Kidney epithelial cell (primary cell): Measurements from ENCODE around the gene ORM2. TPM values are rescaled to one million over a fixed set of nuclear protein-coding genes. Genes with fewer than 3 reads are reported as not detected.

Experiments
- DNase-seq: peaks from one replicate; pipeline ENCODE4 v3.0.0-alpha.2; 2010; ENCODE audit warnings: low read depth
- H3K27me3 ChIP-seq: 2 replicates; pipeline ENCODE4 v1.6.0; 2011; ENCODE audit warnings: low read length; ENCODE audit not compliant: control insufficient read depth, insufficient read depth
- H3K36me3 ChIP-seq: 2 replicates; pipeline ENCODE4 v1.5.1; 2011; ENCODE audit warnings: low read length; ENCODE audit not compliant: control insufficient read depth, insufficient read depth
- H3K4me3 ChIP-seq: 2 replicates; pipeline ENCODE4 v1.5.1; 2011; ENCODE audit warnings: low read depth, mild to moderate bottlenecking, control low read depth, low read length
- total RNA-seq: library from RNA; depleted of rRNA; stranded (reverse); fragments of >200 nt; gene quantifications from 2 replicates; pipeline ENCODE4 v1.2.3, GENCODE V29; 2015
- TF ChIP-seq, protein P1 (sequence below): IDR thresholded peaks from 2 replicates; pipeline ENCODE4 v1.5.1; 2011; ENCODE audit warnings: mild to moderate bottlenecking, moderate library complexity, low read length, control low read depth, inconsistent platforms; ENCODE audit not compliant: insufficient read depth, poor library complexity, severe bottlenecking

ORM2 gene
- total RNA-seq, 1 donor from 2014 or later = not detected

DNA sequence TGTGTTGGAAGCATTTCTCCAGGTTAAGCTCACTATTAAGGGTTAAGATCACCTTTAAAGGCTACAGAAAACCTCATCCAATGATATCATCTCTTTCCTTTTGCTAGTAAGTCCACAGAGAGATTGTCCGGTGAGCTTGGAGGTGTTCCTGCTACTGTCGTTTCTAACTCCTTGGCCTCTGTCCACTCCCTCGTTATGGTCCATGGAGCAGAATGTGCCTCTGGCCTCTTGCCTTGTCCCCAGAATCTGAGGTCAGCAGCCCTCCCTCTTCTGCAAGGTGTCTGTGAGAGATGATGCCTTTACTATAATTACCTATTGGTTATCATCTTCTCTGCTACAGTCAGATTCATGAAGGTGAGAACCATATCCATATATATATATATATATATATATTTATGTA, 15.0 kb downstream of the ORM2 start:
- DNase-seq = no peak
- Histone ChIP-seq H3K4me3 (no peak overlapping the region), H3K36me3 (peaks cover 5% of the 10 kb centered on the region), H3K27me3 (no peaks in the 10 kb centered on the region)
- TF ChIP-seq, protein P1, sequence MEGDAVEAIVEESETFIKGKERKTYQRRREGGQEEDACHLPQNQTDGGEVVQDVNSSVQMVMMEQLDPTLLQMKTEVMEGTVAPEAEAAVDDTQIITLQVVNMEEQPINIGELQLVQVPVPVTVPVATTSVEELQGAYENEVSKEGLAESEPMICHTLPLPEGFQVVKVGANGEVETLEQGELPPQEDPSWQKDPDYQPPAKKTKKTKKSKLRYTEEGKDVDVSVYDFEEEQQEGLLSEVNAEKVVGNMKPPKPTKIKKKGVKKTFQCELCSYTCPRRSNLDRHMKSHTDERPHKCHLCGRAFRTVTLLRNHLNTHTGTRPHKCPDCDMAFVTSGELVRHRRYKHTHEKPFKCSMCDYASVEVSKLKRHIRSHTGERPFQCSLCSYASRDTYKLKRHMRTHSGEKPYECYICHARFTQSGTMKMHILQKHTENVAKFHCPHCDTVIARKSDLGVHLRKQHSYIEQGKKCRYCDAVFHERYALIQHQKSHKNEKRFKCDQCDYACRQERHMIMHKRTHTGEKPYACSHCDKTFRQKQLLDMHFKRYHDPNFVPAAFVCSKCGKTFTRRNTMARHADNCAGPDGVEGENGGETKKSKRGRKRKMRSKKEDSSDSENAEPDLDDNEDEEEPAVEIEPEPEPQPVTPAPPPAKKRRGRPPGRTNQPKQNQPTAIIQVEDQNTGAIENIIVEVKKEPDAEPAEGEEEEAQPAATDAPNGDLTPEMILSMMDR = no peak

GRCh38 chr9:114345493-114346065, 15.9 kb downstream of the ORM2 start:
- Histone ChIP-seq H3K27me3 (no peaks in the 10 kb centered on the region), H3K36me3 (peaks cover 8% of the 10 kb centered on the region), H3K4me3 (no peak overlapping the region)
- TF ChIP-seq, protein P1 = no peak
- no peak for DNase-seq

DNA sequence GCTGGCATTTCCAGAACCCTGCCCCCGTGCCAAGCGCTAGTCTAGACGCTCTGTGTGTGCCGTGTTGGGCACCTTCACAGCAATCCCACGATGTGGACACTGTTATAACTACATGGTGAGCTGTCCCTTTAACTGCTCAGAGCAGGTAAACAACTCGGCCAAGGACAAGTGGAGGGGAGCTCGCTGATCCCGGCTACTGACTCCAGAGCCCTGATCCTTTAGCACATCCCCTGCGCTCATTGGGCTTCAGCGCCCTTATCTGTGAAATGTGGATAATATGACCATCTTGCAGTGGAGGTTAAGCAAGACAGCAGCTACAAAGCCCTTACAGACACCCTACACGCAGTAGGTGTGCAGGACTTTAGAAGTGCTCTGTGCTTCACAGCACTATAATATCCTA, 16.5 kb downstream of the ORM2 start:
- Histone ChIP-seq H3K36me3 (peaks cover 8% of the 10 kb centered on the region), H3K27me3 (no peaks in the 10 kb centered on the region), H3K4me3 (no peak overlapping the region)
- TF ChIP-seq, protein P1 = no peak
- DNase-seq = no peak

DNA sequence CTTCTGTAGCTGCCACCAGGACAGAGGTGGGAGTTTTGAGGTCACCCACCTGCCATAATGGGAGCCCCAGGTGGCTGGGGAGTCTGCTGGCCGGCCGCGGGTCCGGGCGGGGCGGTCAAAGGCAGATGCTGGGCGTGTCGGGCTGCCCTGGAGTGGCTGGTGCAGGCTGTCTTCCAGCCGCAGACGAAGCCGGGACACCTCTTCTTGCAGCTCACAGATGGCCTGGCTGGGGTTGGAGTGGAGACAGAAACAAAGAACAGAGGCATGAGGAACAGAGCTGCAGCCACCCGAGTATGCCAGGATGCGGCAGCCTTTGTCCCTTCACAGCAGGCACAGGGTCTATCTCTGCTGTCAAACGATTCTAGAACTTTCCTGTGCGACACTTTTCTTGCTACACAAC, 18.0 kb downstream of the ORM2 start:
- TF ChIP-seq, protein P1 = no peak
- H3K4me3 ChIP-seq = no peak overlapping the region
- DNase-seq = no peak
- peaks cover 9% of the 10 kb centered on the region for H3K36me3 ChIP-seq
- no peaks in the 10 kb centered on the region for H3K27me3 ChIP-seq

DNA sequence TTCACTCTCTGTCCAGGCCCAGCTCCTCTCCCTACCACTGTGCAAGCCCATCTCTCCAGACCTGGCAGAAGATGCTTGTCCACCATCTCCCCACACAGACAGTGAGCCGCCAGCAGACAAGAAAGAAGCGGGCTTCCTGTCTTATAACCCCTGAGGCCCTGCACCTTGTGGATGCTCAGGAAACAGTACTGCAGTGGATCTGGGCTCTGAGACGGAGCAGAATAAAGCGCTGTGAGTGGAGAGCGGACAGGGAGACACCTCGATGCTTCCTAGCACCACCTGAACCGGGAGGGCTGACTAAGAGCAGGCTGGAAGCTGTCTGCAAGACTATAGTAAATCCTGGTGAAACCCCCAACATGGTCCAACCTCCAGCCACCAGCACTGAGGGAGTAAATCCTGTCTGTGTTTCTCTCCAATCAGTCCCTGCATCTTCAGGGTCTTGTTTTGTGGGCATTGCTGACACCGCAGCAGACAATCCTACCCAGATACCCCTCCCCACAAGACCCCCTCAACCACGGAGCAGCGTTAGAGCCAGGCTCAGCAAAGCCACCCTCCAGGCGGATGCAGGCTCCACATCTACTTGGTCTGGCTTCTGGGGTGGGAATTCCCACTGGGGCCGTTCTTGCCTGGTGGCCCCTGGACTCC, 18.7 kb downstream of the ORM2 start:
- H3K4me3 ChIP-seq = no peak overlapping the region
- peaks cover 7% of the 10 kb centered on the region for H3K36me3 ChIP-seq
- H3K27me3 ChIP-seq = no peaks in the 10 kb centered on the region
- TF ChIP-seq, protein P1 = no peak
- no peak for DNase-seq
